ENCODE measurements around the gene DAPL1.

DAPL1 gene

DNA sequence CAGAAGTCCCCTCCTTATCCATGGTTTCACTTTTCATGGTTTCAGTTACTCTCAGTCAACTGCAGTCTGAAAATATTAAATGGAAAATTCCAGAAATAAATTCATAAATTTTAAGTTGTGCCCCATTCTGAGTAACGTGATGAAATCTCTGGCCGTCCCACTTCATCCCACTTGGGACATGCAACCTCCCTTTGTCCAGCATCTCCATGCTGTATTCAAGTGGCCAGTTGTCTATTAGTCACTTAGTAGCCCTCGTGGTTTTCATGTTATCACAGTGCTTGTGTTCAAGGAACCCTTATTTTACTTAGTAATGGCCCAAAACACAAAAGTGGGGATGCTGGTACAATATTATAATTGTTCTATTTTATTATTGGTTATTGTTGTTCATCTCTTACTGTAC lies 18.0 kb upstream of the DAPL1 start:
- DNase-seq (ENCODE audit: low read depth) = no peak

DNA sequence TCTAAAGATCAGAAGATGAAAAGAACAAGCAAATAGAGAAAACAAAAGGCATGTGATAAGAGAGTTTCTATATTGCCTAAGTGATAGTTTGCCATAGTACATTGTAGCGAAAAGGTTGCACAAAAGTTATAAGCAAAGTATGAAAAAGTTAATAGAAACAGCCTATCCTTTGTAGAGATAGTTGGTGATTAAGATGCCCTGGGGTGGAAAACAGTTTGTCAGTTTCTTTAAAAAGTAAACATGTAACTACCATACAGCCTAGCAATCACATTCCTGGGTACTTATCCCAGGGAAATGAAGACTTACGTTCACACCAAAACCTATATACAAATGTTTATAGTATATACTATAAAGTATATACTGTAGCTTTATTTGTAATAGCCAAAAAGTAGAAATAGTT lies 16.9 kb upstream of the DAPL1 start:
- DNase-seq (ENCODE audit: low read depth) = no peak

DNA sequence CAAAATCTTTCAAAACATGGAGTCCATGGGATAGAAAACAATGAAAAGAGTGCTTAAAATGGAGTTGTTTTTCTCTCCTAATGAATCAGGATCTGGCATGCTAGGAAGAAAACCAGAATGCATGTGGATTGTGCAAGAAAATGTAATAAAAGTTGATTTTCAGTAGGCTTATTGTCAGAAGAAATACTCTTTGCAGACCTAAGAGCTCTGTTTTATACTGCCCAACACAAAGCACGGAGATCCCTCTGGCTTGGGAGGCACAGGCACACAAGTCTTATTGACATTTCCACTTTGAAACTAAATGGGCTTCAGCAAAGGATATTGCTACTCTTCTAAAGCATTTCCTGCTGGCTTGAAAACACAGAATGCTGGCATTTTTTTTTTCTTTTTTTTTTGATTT lies 15.5 kb upstream of the DAPL1 start:
- DNase-seq (ENCODE audit: low read depth) = no peak

DNA sequence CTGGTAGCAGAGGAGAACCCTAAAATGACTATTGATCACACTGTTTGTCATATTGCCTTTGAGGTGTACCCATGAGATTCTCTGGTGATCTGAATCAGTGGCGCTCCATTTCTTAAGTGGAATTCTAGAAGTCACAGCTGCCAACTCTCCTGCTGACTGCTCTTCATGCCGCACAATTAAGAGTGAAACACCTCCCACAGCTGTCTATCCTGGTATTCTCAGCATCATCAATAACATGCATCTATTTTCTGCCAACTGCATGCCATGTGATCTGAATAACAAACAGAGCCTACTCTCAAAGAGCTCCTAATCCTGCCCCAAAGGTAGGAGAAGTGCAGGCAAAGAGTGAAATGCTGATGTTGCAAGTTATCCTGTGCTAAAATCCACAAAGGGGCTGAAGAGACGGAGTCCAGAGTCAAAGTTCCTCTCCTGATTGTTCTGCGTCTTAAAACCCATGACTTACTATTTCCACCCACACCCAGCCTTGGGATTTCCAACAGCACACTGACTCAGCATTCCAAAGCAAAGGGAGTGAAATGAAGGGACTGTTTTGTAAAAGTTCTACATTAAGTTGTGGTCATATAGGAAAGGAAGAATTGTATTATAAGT lies 13.7 kb upstream of the DAPL1 start:
- no peak for DNase-seq (ENCODE audit: low read depth)

DNA sequence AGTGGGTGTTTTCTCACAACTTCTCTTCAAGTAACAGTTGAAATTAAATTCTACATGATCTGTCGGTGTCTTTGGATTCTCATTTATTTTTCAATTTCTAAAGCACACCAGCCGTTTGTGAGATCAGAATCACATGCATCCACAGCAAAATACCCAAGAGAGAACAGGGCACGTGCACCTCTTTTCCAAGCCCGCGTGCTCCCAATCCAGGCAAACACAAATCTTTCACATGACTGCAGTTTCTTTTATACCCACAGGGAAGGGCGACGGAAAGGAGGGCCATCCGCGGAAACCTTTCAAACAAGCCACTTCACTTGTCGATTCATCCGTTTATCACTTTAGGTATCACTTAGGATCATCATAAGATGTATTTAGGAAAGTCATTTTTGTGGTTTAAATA lies 13.0 kb upstream of the DAPL1 start:
- no peak for DNase-seq (ENCODE audit: low read depth)

DNA sequence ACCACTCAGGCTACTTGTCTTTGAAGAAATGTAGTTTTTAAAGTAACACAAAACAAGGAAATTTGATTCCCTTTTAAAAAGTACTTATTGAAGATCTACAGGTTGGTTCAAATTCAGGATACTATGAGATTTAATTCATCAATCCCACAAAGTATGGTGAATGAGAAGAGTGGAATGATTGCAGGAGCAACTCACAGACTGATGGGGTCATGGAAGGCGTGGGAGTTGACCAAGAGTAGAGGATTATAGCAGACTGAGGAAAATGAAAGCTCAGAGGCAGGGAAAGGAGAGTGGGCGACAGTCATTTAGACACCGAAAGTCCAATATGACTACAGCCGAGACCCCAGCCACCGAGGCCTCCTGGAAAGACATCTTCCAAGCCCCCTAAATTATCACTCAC lies 12.5 kb upstream of the DAPL1 start:
- no peak for DNase-seq (ENCODE audit: low read depth)

DNA sequence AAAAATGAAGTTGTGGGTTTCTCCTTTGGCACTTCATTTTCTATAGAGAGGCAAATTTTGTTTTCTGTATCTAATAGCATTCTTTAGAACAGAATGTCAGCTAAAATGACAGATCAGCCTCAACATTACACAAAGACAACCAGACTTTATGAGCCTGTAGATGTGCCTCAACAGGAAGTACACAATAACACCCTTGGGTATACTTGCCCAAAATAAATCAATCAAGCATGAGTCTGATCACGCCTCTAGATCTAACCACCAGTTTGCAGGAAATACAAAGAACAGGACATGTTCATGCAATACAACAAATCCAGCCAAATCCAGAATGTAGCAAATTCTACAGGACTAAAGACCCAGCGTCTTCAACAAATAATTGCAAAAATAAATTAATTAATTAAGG lies 11.2 kb upstream of the DAPL1 start:
- DNase-seq (ENCODE audit: low read depth) = no peak

DNA sequence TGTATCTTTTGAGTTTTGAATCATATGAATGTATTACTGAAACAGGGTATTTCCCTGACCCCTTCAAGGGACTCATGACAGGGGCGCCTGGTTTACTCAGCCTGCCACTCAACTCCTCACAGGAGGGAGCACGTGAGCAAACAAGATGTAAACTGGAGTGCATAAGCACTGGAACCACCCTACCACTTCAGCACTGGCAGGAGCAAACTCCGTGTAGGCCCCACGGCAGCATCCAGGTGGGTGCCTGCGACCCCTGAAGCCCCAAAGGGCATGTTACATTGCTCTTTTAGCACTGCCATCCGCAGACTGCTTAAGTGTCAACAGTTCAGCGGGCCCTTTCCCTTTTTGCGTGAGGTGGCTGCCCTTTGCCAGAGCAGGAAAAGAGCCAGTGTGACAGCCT lies 8.2 kb upstream of the DAPL1 start:
- no peak for DNase-seq (ENCODE audit: low read depth)

DNA sequence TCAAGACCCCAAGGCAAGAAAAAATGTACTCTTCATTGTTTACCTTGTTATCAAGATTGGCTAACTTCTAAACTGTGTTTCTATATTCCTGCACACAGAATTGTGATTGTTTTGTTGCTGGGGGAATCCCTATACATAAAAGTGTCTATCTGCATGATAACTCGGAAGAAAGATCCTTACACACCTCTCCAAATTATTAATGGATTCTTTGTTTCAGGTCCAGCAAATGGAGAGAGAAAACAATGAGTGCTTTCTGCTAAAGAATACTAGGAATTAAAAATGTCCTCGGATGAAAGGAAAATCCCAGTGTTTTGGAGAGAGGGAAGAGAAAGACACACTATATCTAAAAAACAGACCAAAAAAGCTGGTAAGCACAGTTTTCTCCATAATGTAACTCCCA lies 6.2 kb upstream of the DAPL1 start:
- DNase-seq (ENCODE audit: low read depth) = no peak

DNA sequence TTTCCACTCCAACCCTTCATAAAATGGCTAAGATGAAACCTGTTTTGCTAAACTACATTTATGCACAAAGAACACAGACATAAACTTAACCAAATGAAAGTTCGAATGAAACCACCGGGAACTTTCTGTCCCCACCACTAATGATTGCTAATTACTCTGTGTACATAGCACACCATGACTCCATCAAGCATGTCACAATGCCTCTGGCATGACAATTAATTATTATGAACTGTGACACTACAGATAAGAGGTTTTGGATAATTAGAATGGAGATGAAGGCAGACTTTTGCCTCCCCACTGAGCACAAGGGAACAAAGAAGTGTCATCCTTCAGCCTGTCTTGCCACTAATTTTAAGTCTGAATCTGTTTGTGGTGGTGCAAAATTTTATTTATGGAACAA lies 1.5 kb downstream of the DAPL1 start:
- no peak for DNase-seq (ENCODE audit: low read depth)

DNA sequence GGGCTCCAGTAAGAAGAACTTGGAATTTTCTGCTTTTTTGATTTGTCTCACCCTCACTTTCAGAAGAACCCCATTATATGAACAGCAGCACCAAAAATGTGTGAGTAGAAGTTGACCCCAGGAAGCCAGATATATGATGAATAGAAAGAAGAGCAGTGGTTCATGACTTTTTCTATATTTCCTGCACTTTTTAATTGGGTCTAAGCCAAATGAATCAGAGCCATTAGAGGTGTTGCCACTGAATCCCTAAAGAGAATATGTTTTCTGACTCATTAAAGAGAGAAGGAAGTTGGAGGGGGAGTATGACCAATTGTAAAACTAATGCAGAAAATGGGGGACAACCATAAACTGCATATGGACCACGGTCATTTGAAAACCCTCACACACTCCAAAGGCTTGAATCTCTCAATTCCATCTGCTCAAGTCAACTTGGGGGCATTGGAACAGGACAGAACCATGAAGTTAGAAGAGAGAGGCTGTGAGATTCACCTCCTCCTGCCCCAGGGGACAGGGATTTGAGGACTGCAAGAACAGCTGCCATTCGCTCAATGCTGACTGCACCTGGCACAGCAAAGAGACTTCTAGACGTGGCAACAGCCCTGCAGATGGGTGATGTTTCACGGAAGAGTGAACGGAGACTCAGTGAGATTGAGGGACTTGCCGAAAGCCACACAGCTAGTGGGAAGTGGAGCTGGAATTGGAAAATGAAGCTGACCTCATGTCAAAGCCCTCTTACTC lies 3.0 kb downstream of the DAPL1 start:
- DNase-seq (ENCODE audit: low read depth) = no peak

DNA sequence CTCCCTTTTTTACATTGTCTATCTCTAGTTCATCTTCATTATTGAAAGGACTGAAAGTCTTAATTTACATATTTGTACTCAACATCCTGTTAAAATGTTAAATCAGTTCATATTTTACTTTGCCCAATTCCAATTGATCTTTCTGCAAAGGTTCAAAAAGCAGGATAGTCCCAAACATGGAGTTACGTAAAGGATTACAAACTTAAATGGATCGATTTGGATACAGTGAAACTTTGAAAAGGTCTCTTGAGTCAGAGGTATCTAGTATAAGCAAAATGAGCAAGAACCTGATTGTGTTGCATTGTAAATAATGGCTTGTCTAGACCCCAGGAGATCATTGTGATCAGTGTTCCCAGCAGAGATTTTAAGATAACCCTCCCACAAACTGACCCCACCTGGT lies 4.1 kb downstream of the DAPL1 start:
- DNase-seq (ENCODE audit: low read depth) = no peak

DNA sequence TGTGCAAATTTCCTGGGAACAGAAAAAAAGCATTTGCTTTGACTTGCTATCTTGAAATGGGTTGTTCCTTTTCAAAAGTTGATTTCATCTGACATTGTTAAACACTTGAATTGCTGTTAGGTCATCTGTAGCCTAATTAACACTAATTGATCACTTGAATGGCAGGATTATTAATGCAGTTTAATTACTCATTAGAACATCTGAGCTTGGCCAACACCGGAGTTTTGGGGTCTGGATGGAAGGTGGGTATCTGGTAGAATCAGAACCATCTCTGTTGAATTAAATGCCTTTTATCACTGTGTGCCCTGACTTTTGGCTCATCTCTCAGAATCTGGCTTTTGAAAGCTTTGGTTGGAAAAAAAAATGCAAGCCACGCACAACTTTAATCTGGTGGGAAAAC lies 8.4 kb downstream of the DAPL1 start:
- DNase-seq (ENCODE audit: low read depth) = no peak

DNA sequence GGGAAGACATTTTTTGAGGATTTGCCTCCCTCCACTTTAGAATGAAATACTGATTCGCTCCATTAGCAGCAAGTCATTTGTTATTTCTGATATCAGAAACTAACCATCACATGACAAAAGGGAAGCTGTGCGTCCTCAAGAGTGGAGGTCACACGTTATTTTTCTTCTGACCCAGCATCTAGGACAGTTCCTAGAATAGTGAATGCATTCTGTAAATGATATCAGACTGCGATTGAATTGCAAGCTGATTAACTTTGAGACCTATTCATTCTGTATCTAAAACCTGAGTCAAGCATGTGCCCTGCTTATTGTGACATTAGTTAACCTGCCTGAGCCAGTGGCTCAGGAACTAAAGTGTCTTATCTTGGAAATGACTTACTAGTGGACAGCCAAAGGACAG lies 10.1 kb downstream of the DAPL1 start:
- no peak for DNase-seq (ENCODE audit: low read depth)

DNA sequence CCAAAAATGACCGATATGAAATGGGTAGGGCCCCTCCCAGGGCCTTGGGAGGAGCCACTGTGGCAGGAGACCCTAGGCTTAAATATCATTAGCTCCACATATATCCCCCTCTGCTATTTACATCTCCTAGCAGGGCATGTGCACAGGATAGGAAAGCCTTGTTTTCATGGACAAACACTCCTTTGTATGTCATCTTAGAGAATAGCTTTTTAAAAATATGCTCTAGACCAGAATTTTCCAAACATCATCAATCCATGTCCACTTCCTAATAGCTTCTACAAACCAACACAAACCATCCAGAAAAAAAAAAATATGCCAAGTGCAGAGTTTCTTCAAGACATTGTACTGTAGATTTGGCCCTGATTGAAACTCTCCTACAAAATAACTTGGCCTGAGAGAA lies 10.8 kb downstream of the DAPL1 start:
- DNase-seq (ENCODE audit: low read depth) = no peak

DNA sequence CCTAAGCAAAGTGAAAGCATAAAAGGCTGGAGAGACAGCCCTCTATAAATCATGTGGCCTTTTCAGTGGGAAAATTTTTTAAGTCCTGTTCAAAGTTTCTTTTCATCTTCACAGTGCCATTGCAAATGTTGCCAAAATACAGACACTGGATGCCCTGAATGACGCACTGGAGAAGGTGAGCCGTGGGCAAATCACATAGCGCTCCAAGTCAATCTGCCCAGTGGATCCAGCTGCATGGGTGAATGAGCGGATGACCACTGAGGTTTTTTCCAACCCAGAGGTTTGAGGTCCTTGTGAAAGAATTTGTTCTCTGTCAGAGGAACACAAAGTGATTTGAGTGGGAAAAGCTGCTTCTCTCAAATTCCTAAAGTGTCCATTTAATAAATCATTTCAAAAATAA lies 11.8 kb downstream of the DAPL1 start:
- DNase-seq (ENCODE audit: low read depth) = no peak

DNA sequence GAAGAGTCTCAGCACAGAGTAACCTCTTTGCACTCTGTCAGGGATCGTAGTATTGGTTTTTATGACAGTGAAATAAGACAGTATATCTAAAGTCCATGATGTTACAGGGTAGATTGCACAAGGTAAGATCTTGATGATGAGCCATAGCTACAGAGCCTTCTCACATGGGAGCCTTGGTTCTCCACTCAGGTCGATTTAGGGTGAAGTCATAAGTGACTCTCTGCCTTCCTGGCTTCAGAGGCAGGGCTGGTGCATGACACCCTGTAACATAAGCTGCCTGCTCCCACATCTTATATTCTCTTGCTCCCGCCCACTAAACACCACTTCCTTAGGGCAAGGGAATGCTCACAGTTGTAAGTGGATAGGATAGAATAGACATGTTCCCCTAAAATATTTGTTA lies 13.3 kb downstream of the DAPL1 start:
- no peak for DNase-seq (ENCODE audit: low read depth)

DNA sequence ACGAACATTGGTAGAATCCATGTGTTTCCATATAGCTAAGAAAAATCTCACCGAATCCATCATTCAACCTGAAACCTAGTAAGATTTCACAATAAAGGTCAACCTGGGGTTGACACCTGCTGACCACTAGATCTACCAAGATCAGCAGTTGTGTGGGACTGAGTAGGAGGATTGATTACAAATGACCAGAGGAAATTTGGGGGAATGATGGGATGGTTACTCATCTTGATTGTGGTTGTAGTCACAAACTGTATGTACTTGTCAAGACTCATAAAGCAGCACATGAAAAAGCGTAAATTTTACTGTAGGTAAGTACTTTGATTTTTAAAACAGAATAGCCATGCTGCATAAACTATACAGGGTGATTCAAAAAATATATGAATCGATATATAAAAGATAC lies 14.7 kb downstream of the DAPL1 start:
- DNase-seq (ENCODE audit: low read depth) = no peak

DNA sequence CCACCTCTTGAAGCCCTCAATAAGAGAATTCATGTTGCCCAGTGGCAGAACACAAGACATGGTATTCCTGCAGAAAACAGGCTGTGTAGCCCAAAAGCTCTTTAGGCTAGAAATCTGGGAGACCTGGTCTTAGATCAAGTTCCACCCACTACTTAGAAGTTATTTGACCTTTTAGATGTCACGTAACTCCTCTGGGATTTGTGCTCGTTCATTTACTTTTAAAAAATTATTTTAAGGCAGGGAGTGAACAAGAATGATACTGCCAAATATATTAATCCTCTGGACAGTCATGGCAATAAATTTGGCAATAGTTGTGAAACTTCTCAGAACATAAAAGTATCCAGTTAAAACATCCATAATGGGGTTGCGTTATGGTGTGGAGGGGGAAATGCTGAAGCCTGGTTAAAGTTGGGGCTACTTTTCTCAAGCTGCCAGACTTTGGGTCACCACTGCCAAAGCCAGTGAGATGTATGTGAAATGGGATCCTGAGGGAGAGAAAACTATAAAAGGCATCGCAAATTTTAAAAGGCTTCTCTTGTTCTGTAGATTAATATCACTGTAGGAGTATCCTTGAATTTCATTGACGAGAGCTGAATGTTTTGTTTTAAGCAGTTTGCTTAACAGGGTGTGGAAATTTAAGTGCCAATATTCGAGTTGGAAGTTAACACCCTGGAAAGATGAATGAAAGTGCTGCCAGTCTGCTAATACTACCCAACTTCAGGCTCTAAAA lies 15.8 kb downstream of the DAPL1 start:
- DNase-seq (ENCODE audit: low read depth) = no peak

DNA sequence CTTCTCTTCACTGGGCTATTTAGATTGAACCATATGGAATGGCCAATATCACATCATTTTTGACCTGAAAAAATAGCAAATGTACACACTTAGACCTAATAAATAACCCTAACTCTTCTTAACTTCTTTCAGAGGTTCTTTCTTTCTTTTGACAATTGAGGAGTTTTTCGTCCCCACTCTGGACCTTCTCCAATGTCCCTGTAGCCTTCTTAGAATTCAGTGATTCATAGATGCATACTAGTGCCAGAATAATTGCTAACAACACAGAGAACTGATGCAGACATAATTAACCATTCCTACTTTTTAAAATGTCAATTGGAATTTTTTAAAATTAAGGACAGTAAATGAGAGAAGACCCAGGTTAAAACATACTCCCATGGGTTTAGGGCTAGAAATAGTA lies 20.0 kb downstream of the DAPL1 start:
- no peak for DNase-seq (ENCODE audit: low read depth)

DNA sequence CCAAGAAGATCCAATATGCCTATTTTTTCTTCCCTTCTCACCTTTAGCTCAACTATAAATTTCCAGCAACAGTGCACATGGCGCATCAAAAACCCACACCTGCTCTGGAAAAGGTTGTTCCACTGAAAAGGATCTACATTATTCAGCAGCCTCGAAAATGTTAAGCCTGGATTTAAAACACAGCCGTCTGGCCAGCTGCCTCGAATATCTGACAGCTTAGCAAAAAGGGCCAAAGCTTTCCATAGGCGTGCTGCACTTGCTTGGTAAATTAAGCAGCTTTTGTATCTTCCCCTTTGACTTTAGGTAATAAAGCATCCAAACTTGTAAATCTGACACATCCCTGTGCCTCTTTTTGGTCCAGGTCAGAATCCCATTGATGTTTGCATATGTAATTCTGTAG lies 20.5 kb downstream of the DAPL1 start:
- DNase-seq (ENCODE audit: low read depth) = no peak

DNA sequence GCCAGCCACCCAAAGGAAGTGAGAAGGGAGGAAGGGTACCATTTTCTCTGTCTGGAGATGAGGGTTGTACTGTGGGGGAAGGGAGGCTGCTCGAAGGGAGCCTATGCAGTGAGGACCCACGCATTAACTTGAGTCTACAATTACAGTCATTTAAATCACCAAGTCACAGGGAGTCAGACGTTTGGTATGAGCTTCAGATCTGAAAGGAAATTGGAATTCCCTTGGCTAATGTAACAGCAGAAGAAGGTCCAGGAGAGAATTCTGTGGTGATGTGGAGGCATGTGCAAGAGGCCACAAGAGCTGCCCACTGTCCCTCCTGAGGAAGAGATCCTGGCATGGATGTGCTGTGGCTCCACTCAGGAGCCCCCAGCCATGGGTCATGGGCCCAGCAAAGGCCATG lies 22.5 kb downstream of the DAPL1 start:
- DNase-seq (ENCODE audit: low read depth) = no peak

DNA sequence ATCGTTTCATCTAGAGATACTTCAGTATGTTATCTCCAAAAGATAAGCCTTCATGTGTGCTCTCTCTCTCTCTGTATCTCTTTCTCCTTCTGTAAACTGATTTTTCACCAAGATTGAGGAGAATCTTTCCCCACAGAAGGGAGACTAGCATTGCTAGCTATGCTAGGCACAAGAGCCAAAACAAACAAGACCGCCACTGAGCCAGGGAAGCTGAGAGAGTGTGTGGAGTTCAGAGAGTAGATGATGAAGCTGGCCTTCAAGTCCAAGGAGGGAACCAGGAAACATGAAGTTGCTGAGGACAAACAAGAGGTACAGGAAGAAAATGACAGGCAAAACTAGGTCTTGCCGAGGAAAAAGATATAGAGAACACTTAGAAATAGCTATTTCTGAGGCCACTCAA lies 23.4 kb downstream of the DAPL1 start:
- no peak for DNase-seq (ENCODE audit: low read depth)

DNA sequence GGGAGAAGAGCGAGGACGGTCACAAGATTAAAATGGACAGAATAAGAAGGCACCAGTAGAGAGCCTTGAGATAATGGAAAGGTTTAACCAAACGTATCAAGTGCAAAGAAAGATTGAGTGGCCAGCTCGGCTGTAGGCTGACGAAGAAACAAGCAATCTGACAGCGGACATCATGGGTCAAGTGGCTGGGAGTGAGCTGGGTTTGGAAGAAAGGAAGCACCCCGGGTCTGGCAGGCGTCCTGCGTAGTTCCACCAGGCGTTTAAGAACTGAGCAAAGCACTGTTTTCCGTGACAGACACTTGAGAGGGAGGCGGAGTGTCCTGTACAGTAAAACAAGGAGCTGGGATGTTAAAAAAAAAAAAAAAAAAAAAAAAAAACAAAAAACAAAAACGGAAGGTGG lies 27.1 kb downstream of the DAPL1 start:
- DNase-seq (ENCODE audit: low read depth) = no peak

All from activated T-cell treated with anti-CD3 and anti-CD28 coated beads for 24 hours (primary cell).